HepG2 (cell line): Measurements from ENCODE around the gene SS18L1. TPM values are rescaled to one million over a fixed set of nuclear protein-coding genes. Genes with fewer than 3 reads are reported as not detected.

Experiments used
- ARID4A ChIP-seq: sonication (generic); formaldehyde crosslinking; IDR thresholded peaks from 2 replicates; pipeline ENCODE4 v1.5.0; 2020; ENCODE audit warnings: mild to moderate bottlenecking, missing genetic modification reagents, borderline replicate concordance
- BCL6 ChIP-seq: IDR thresholded peaks from 2 replicates; pipeline ENCODE4 v1.6.1; 2016; ENCODE audit warnings: missing genetic modification reagents, missing compliant biosample characterization
- BRCA1 ChIP-seq: sonication (generic); formaldehyde crosslinking; IDR thresholded peaks from 2 replicates; pipeline ENCODE4 v1.4.0; 2020; ENCODE audit warnings: missing genetic modification reagents
- HDAC2 ChIP-seq: sonication (generic); formaldehyde crosslinking; IDR thresholded peaks from 2 replicates; pipeline ENCODE4 v1.4.0; 2020; ENCODE audit warnings: missing genetic modification reagents
- HMGXB4 ChIP-seq, 2 experiments: sonication (generic) in 1 of 2; formaldehyde crosslinking in 1 of 2; IDR thresholded peaks; 2 replicates each; pipeline versions ENCODE4 v1.4.0 to v1.6.1; 2018 to 2020; ENCODE audit warnings: missing genetic modification reagents in 2 of 2, borderline replicate concordance in 1 of 2, low read depth in 1 of 2, mild to moderate bottlenecking in 1 of 2, missing biosample characterization in 1 of 2
- HNF1A ChIP-seq, 2 experiments: sonication (generic) in 1 of 2; formaldehyde crosslinking in 1 of 2; IDR thresholded peaks; 2 replicates each; pipeline versions ENCODE4 v1.4.0 to v1.6.1; 2016 to 2020; ENCODE audit warnings: borderline replicate concordance in 1 of 2, low read depth in 1 of 2, mild to moderate bottlenecking in 1 of 2, missing genetic modification reagents in 1 of 2
- KDM1A ChIP-seq: IDR thresholded peaks from 2 replicates; pipeline ENCODE4 v1.6.1; 2016; ENCODE audit warnings: missing compliant biosample characterization
- MYC ChIP-seq: sonication (generic); formaldehyde crosslinking; IDR thresholded peaks from 2 replicates; pipeline ENCODE4 v1.9.0; 2021; ENCODE audit warnings: missing genetic modification reagents, borderline replicate concordance
- PHF20 ChIP-seq: sonication (generic); formaldehyde crosslinking; IDR thresholded peaks from 2 replicates; pipeline ENCODE4 v1.5.0; 2020; ENCODE audit warnings: mild to moderate bottlenecking, missing genetic modification reagents
- PTBP1 ChIP-seq: fragments of 200-400 bp; formaldehyde crosslinking; IDR thresholded peaks from 2 replicates; pipeline ENCODE4 v1.6.1; 2018; ENCODE audit warnings: low read length, low read depth; ENCODE audit not compliant: poor library complexity, severe bottlenecking
- SAP130 ChIP-seq: IDR thresholded peaks from 2 replicates; pipeline ENCODE4 v1.6.1; 2016; ENCODE audit warnings: low read depth
- SIN3A ChIP-seq: IDR thresholded peaks from 2 replicates; pipeline ENCODE4 v1.6.1; 2011; ENCODE audit warnings: low read depth, mild to moderate bottlenecking, control low read depth, low read length, borderline replicate concordance
- SIX1 ChIP-seq: sonication (generic); formaldehyde crosslinking; IDR thresholded peaks from 2 replicates; pipeline ENCODE4 v1.4.0; 2020; ENCODE audit warnings: missing genetic modification reagents, borderline replicate concordance
- SNAPC2 ChIP-seq: sonication (generic); formaldehyde crosslinking; IDR thresholded peaks from 2 replicates; pipeline ENCODE4 v1.8.1; 2022; ENCODE audit warnings: mild to moderate bottlenecking, missing genetic modification reagents
- ZFP62 ChIP-seq: sonication (generic); formaldehyde crosslinking; IDR thresholded peaks from 2 replicates; pipeline ENCODE4 v1.4.0; 2020; ENCODE audit warnings: missing genetic modification reagents
- ZNF331 ChIP-seq: sonication (generic); formaldehyde crosslinking; IDR thresholded peaks from 2 replicates; pipeline ENCODE4 v1.4.0; 2020; ENCODE audit warnings: missing genetic modification reagents
- ZNF44 ChIP-seq: sonication (generic); formaldehyde crosslinking; IDR thresholded peaks from 2 replicates; pipeline ENCODE4 v1.5.1; 2020; ENCODE audit warnings: mild to moderate bottlenecking, missing genetic modification reagents
- ZNF563 ChIP-seq: sonication (generic); formaldehyde crosslinking; IDR thresholded peaks from 2 replicates; pipeline ENCODE4 v1.8.0; 2022; ENCODE audit warnings: mild to moderate bottlenecking, moderate library complexity, missing genetic modification reagents
- polyA plus RNA-seq, 8 experiments: library from polyadenylated mRNA; depleted of rRNA in 3 of 8; stranded (reverse) in 7 of 8; unstranded in 1 of 8; fragments of >200 nt; fragmentation: Illumina TruSeq in 4 of 8; extraction: Trizol in 4 of 8; gene quantifications; 2 replicates each; pipeline versions ENCODE4 v1.2.1 to v1.2.3, GENCODE V29; 2011 to 2016; ENCODE audit warnings: low read depth in 4 of 8, missing spikeins in 1 of 8, mixed read lengths in 1 of 8; ENCODE audit not compliant: insufficient read depth in 1 of 8
- total RNA-seq, 5 experiments: library from RNA; depleted of rRNA; stranded (reverse); fragments of >200 nt; fragmentation: Illumina TruSeq; extraction: Trizol; gene quantifications; 2 replicates each; pipeline ENCODE4 v1.2.3, GENCODE V29; 2016; ENCODE audit warnings: low read depth in 1 of 5

The SS18L1 gene
- total and polyA plus RNA-seq, 2 of the 13 experiments (the other 11 are each of a cell fraction or from before 2014, with no cell fraction given), result 17.8 to 27.6 TPM

- peak; percentile 76 for TF ChIP-seq PTBP1
- peak; percentile 49; the same call in 1 of the 2 replicates for TF ChIP-seq HDAC2 (CRISPR knock-in tag)
- no peak for TF ChIP-seq PHF20 (CRISPR knock-in tag)
- no peak for TF ChIP-seq BRCA1 (CRISPR knock-in tag)
- no peak for TF ChIP-seq ZFP62 (CRISPR knock-in tag)
- no peak for TF ChIP-seq SIN3A
- TF ChIP-seq HNF1A (IDR thresholded peaks at IDR 0.05; ENCODE audit: low read depth), result 0 out of 2 replicates have a peak, but pooled peaks have one; percentile 15
- no peak; the same call in 1 of the 2 replicates for TF ChIP-seq HNF1A (CRISPR knock-in tag; IDR thresholded peaks at IDR 0.05; ENCODE audit: borderline replicate concordance)
- no peak; the same call in 1 of the 2 replicates for TF ChIP-seq ARID4A (CRISPR knock-in tag)
- peak; percentile 50; the same call in 1 of the 2 replicates for TF ChIP-seq SAP130 (CRISPR knock-in tag)
- TF ChIP-seq SIX1 (CRISPR knock-in tag), result peak; percentile 92
- TF ChIP-seq KDM1A (CRISPR knock-in tag), result 0 out of 2 replicates have a peak, but pooled peaks have one; percentile 16
- TF ChIP-seq ZNF563 (CRISPR knock-in tag), result no peak
- peak; percentile 47 to 66; a peak in 2 of 4 replicates for TF ChIP-seq HMGXB4 (CRISPR knock-in tag; IDR thresholded peaks at IDR 0.05; ENCODE audit: borderline replicate concordance in 1 of 2, low read depth in 1 of 2)
- TF ChIP-seq ZNF331 (CRISPR knock-in tag), result 0 out of 2 replicates have a peak, but pooled peaks have one; percentile 37
- peak; percentile 27; the same call in 1 of the 2 replicates for TF ChIP-seq MYC (CRISPR knock-in tag)
- no peak for TF ChIP-seq SNAPC2 (CRISPR knock-in tag)
- no peak for TF ChIP-seq ZNF44
- no peak for TF ChIP-seq BCL6 (CRISPR knock-in tag)
Measured at GRCh38 chr20:62208795-62209755, 65.5 kb downstream of the SS18L1 start (continued).
